K562 (cell line): ENCODE measurements around the gene OR8G5. TPM values are rescaled to one million over a fixed set of nuclear protein-coding genes. Genes with fewer than 3 reads are reported as not detected.

Source experiments
- BMI1 ChIP-seq: fragments of 150-350 bp; IDR thresholded peaks from 2 replicates; pipeline ENCODE4 v1.6.1; 2014; ENCODE audit warnings: low read length
- DNMT1 ChIP-seq: fragments of 450-650 bp; IDR thresholded peaks from 2 replicates; pipeline ENCODE4 v1.6.1; 2016; ENCODE audit warnings: antibody characterized with exemption, mild to moderate bottlenecking
- EHMT2 ChIP-seq: fragments of 450-650 bp; IDR thresholded peaks from 2 replicates; pipeline ENCODE4 v1.6.1; 2018; ENCODE audit warnings: antibody characterized with exemption
- HDAC2 ChIP-seq: fragments of 450-650 bp; IDR thresholded peaks from 2 replicates; pipeline ENCODE4 v1.6.1; 2016; ENCODE audit warnings: mild to moderate bottlenecking
- HNRNPL ChIP-seq: fragments of 200-400 bp; formaldehyde crosslinking; IDR thresholded peaks from 2 replicates; pipeline ENCODE4 v1.6.1; 2017; ENCODE audit warnings: low read depth, mild to moderate bottlenecking, low read length
- HSF4 ChIP-seq: fragments of 250-450 bp; sonication (Bioruptor Pico); IDR thresholded peaks from 2 replicates; pipeline ENCODE4 v2.1.2; 2022; ENCODE audit warnings: mild to moderate bottlenecking, moderate library complexity, borderline replicate concordance
- NBN ChIP-seq: fragments of 450-650 bp; IDR thresholded peaks from 2 replicates; pipeline ENCODE4 v1.6.1; 2016; ENCODE audit warnings: low read depth, mild to moderate bottlenecking
- NFIC ChIP-seq: fragments of 450-650 bp; IDR thresholded peaks from 2 replicates; pipeline ENCODE4 v1.6.1; 2017; ENCODE audit warnings: mild to moderate bottlenecking, inconsistent platforms
- POU5F1 ChIP-seq: fragments of 150-350 bp; IDR thresholded peaks from 2 replicates; pipeline ENCODE4 v1.6.1; 2014; ENCODE audit warnings: borderline replicate concordance, low read length, low read depth, mild to moderate bottlenecking; ENCODE audit not compliant: partially characterized antibody
- RBM22 ChIP-seq: fragments of 200-400 bp; formaldehyde crosslinking; IDR thresholded peaks from 2 replicates; pipeline ENCODE4 v1.6.1; 2018; ENCODE audit warnings: low read length, low read depth; ENCODE audit not compliant: poor library complexity, severe bottlenecking
- SIRT6 ChIP-seq: IDR thresholded peaks from one replicate; pipeline ENCODE4 v1.6.1; 2012; ENCODE audit warnings: low read depth, mild to moderate bottlenecking, control low read depth, inconsistent platforms, low read length, moderate library complexity
- U2AF2 ChIP-seq: fragments of 200-400 bp; formaldehyde crosslinking; optimal IDR thresholded peaks from 2 replicates; pipeline ENCODE3; 2017; ENCODE audit warnings: low read depth, mild to moderate bottlenecking, low read length
- ZNF347 ChIP-seq: fragments of 450-650 bp; formaldehyde crosslinking; IDR thresholded peaks from 2 replicates; pipeline ENCODE4 v1.4.0; 2020; ENCODE audit warnings: low read depth, mild to moderate bottlenecking, moderate library complexity
- ZZZ3 ChIP-seq: fragments of 450-650 bp; IDR thresholded peaks from 2 replicates; pipeline ENCODE4 v1.6.1; 2016; ENCODE audit warnings: antibody characterized with exemption, mild to moderate bottlenecking, moderate library complexity
- polyA plus RNA-seq, 8 experiments: library from polyadenylated mRNA; depleted of rRNA in 4 of 8; stranded (reverse) in 5 of 8; unstranded in 3 of 8; fragments of >200 nt; fragmentation: Nextera tagmentation in 2 of 8; fragmentation: Illumina TruSeq in 1 of 8; extraction: Ambion mirVana in 2 of 8; extraction: Trizol in 1 of 8; gene quantifications; 2 replicates each; pipeline versions ENCODE4 v1.2.1 to v1.2.3, GENCODE V29; 2011 to 2014; ENCODE audit warnings: inconsistent platforms in 1 of 8, missing spikeins in 1 of 8
- total RNA-seq, 7 experiments: library from RNA; depleted of rRNA in 6 of 7; stranded (reverse); fragments of >200 nt in 6 of 7; fragmentation: Illumina TruSeq in 2 of 7; extraction: Trizol in 2 of 7; gene quantifications; 2 replicates each; pipeline versions ENCODE4 v1.2.1 to v1.2.3, GENCODE V29; 2011 to 2021; ENCODE audit warnings: low replicate concordance in 1 of 7
- TF ChIP-seq, protein P1 (sequence below): IDR thresholded peaks from 3 replicates; pipeline ENCODE4 v1.6.1; 2011; ENCODE audit warnings: borderline replicate concordance, mild to moderate bottlenecking, moderate library complexity; ENCODE audit not compliant: insufficient read length; ENCODE audit errors: extremely low read depth
- TF ChIP-seq, protein P2 (sequence below): fragments of 250-450 bp; sonication (Bioruptor Pico); IDR thresholded peaks from 2 replicates; pipeline ENCODE4 v1.8.0; 2021; ENCODE audit warnings: borderline replicate concordance, mild to moderate bottlenecking, moderate library complexity; ENCODE audit not compliant: poor library complexity, severe bottlenecking
- TF ChIP-seq, protein P3 (sequence below): fragments of 450-650 bp; IDR thresholded peaks from 2 replicates; pipeline ENCODE4 v1.6.1; 2018; ENCODE audit not compliant: partially characterized antibody
- TF ChIP-seq, protein P4 (sequence below), 2 experiments: IDR thresholded peaks in 1 of 2; conservative IDR thresholded peaks in 1 of 2; 2 replicates each; pipeline ENCODE4 v1.6.1; 2016; ENCODE audit warnings: low read depth in 2 of 2, mild to moderate bottlenecking in 1 of 2, missing compliant biosample characterization in 1 of 2, missing genetic modification characterization in 1 of 2, moderate library complexity in 1 of 2

Gene OR8G5
- total and polyA plus RNA-seq, 9 of the 15 experiments (the other 6 are each of a cell fraction or from before 2014, with no cell fraction given): 0.18 to 3.8 (median 1.7) TPM

DNA sequence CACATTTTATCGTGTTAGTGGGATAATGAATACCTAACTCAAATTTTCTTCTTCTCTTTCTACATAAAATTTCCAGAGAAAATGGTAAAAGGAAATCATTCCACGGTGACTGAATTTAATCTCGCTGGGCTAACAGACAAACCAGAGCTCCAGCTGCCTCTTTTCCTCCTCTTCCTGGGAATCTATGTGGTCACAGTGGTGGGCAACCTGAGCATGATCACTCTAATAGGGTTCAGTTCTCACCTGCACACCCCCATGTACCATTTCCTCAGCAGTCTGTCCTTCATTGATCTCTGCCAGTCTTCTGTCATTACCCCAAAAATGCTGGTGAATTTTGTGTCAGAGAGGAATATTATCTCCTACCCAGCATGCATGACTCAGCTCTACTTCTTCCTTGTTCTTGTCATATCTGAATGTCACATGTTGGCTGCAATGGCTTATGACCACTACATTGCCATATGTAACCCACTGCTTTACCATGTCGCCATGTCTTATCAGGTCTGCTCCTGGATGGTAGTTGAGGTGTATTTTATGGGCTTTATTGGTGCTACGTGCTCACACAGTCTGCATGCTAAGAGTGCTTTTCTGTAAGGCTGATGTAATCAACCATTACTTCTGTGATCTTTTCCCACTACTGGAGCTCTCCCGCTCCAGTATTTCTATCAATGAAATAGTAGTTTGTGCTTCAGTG is 48.9 kb upstream of the OR8G5 start (continued):
- TF ChIP-seq, protein P1, sequence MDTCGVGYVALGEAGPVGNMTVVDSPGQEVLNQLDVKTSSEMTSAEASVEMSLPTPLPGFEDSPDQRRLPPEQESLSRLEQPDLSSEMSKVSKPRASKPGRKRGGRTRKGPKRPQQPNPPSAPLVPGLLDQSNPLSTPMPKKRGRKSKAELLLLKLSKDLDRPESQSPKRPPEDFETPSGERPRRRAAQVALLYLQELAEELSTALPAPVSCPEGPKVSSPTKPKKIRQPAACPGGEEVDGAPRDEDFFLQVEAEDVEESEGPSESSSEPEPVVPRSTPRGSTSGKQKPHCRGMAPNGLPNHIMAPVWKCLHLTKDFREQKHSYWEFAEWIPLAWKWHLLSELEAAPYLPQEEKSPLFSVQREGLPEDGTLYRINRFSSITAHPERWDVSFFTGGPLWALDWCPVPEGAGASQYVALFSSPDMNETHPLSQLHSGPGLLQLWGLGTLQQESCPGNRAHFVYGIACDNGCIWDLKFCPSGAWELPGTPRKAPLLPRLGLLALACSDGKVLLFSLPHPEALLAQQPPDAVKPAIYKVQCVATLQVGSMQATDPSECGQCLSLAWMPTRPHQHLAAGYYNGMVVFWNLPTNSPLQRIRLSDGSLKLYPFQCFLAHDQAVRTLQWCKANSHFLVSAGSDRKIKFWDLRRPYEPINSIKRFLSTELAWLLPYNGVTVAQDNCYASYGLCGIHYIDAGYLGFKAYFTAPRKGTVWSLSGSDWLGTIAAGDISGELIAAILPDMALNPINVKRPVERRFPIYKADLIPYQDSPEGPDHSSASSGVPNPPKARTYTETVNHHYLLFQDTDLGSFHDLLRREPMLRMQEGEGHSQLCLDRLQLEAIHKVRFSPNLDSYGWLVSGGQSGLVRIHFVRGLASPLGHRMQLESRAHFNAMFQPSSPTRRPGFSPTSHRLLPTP: no peak
- no peak for TF ChIP-seq RBM22
- TF ChIP-seq ZZZ3: no peak
- TF ChIP-seq HNRNPL: no peak
- TF ChIP-seq, protein P2, sequence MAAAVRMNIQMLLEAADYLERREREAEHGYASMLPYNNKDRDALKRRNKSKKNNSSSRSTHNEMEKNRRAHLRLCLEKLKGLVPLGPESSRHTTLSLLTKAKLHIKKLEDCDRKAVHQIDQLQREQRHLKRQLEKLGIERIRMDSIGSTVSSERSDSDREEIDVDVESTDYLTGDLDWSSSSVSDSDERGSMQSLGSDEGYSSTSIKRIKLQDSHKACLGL: no peak
- TF ChIP-seq, protein P3, sequence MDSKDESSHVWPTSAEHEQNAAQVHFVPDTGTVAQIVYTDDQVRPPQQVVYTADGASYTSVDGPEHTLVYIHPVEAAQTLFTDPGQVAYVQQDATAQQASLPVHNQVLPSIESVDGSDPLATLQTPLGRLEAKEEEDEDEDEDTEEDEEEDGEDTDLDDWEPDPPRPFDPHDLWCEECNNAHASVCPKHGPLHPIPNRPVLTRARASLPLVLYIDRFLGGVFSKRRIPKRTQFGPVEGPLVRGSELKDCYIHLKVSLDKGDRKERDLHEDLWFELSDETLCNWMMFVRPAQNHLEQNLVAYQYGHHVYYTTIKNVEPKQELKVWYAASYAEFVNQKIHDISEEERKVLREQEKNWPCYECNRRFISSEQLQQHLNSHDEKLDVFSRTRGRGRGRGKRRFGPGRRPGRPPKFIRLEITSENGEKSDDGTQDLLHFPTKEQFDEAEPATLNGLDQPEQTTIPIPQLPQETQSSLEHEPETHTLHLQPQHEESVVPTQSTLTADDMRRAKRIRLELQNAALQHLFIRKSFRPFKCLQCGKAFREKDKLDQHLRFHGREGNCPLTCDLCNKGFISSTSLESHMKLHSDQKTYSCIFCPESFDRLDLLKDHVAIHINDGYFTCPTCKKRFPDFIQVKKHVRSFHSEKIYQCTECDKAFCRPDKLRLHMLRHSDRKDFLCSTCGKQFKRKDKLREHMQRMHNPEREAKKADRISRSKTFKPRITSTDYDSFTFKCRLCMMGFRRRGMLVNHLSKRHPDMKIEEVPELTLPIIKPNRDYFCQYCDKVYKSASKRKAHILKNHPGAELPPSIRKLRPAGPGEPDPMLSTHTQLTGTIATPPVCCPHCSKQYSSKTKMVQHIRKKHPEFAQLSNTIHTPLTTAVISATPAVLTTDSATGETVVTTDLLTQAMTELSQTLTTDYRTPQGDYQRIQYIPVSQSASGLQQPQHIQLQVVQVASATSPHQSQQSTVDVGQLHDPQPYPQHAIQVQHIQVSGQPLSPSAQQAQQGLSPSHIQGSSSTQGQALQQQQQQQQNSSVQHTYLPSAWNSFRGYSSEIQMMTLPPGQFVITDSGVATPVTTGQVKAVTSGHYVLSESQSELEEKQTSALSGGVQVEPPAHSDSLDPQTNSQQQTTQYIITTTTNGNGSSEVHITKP: no peak
- TF ChIP-seq NFIC: peak; percentile 82
- TF ChIP-seq U2AF2: no peak
- peak; percentile 92 for TF ChIP-seq HDAC2
- no peak for TF ChIP-seq SIRT6
- TF ChIP-seq, protein P4, sequence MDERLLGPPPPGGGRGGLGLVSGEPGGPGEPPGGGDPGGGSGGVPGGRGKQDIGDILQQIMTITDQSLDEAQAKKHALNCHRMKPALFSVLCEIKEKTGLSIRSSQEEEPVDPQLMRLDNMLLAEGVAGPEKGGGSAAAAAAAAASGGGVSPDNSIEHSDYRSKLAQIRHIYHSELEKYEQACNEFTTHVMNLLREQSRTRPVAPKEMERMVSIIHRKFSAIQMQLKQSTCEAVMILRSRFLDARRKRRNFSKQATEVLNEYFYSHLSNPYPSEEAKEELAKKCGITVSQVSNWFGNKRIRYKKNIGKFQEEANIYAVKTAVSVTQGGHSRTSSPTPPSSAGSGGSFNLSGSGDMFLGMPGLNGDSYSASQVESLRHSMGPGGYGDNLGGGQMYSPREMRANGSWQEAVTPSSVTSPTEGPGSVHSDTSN (CRISPR knock-in tag; IDR thresholded peaks at IDR 0.05; ENCODE audit: low read depth): no peak
- TF ChIP-seq, protein P4 (tag; conservative IDR thresholded peaks at IDR 0.05; ENCODE audit: low read depth): peak; percentile 80
- TF ChIP-seq NBN: peak; percentile 90
- no peak for TF ChIP-seq BMI1
- no peak for TF ChIP-seq POU5F1
- no peak for TF ChIP-seq DNMT1
- TF ChIP-seq ZNF347 (CRISPR knock-in tag): no peak
- TF ChIP-seq HSF4 (CRISPR knock-in tag): peak; percentile 18; the same call in 1 of the 2 replicates
- TF ChIP-seq EHMT2: peak; percentile 98
